NCI-H1417 (cell line): ENCODE results near the gene LMBRD1.

Experiments used
- DNase-seq, 3 experiments: peaks; one replicate each; lab custom pipeline; 2025; lab: John Stamatoyannopoulos, UW

LMBRD1 gene

DNA sequence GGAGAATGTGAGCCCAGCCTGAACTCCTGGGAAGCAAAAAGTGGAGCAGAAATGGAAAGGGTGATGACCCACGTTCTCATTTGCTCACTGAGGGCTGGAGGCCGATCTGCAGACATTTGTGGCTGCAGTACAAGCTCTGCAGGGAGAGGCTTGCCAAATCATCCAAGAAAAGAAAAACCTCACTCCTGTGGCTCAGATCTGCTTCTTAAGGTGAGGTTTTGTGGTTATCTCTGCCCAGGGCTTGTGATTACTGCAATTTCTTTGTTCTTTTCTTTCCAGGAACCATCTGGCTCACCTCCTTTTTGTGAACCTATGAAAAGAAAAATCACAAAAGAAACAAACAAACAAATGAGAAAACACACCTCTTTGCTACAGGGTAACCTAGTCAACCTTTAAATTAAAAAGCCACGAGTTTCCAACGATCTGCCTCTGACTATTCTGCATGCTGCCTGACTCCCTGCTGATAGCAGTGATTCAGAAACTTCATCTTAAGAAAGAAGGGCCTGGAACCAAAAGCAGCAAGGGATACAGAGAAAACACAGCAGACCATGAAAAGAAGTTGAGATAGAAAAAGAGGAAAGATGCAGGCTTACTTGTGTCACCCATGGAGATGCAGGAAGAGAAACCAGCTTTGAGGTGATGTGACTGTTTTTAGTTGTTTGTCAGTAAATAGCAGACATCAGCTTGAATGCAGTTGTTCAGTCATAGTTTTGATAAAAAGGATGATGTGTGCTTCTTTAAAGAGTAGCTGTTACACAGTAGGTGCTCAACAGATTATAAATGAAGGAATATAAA lies 165.1 kb downstream of the LMBRD1 start:
- no peak for DNase-seq

DNA sequence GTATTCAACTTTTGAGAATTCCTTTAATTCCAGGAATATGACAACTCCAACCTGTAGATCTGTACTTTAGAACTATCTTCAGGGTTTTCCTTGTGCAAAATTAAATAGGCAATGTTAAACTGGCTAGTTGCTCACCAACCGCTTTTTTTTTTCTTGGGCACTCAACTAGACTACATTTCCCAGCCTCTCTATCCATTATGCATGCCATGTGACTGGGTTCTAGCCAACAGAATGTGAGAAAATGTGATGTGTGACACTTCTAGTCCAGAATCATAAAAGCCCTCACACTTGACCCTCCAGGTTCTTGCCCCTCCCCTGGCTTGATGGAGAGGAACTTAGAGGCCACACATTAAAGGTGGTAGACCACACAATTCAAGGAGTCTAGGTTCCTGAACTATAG lies 166.0 kb downstream of the LMBRD1 start:
- DNase-seq = no peak

DNA sequence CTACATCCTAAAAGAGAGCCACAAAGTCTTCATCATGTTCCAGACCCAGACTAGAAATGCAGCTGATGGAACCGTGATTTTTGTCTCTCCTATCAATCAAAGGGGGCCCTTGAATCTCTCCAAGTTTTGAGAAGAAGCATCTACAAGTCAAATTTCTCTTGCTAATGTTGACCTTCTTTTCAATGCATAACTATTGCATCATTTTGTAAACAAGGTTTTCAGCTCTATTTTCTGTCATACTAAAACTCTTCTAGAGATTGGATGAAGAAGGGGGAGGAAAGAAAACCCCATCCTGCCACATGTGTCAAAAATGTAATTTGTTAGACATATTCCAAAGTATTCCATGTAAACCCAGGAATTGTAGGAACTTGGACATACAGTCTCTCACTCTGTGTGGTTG lies 169.2 kb downstream of the LMBRD1 start:
- DNase-seq = no peak

DNA sequence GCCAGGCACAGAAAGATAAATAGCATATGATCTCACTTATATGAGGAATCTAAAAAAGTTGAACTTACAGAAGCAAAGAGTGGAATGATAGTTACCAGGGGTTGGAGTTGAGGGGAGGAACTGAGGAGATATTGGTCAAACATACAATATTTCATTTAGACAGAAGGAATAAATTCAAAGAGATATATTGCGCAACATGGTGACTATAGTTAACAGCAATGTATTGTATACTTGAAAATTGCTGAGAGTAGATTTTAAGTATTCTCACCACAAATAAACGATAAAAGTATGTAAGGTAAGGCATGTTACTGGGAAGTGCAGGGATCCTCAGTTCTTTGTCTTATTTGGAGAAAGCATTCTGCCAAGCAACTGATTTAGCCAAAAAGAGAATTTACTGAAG lies 171.9 kb downstream of the LMBRD1 start:
- no peak for DNase-seq
